Caco-2 (cell line): Measurements from ENCODE around the gene TAS2R3. TPM values are rescaled to one million over a fixed set of nuclear protein-coding genes. Genes with fewer than 3 reads are reported as not detected.

Source experiments
- BruUV-seq: library from RNA; stranded (reverse); fragments of 400-500 nt; replicated peaks from 2 replicates; lab custom pipeline; 2021; lab: Mats Ljungman, UMichigan
- CTCF ChIA-PET: fragments of 300-600 bp; sonication (Branson Sonifier 250); formaldehyde crosslinking; loops from one replicate; lab custom pipeline; 2022; ENCODE audit warnings: antibody characterized with exemption; lab: Charles Lee
- POLR2A ChIA-PET: fragments of 300-600 bp; sonication (Branson Sonifier 250); formaldehyde crosslinking; loops from one replicate; lab custom pipeline; 2022; ENCODE audit warnings: antibody characterized with exemption; lab: Charles Lee
- DNase-seq, 2 experiments: peaks; one replicate each; pipeline versions ENCODE4 v3.0.0 to v3.0.0-alpha.2; 2020 to 2022
- H3K27me3 ChIP-seq: replicated peaks from 2 replicates; pipeline ENCODE4 v1.6.0; 2011; ENCODE audit warnings: low read length; ENCODE audit not compliant: control insufficient read depth, insufficient read depth
- H3K36me3 ChIP-seq: 2 replicates; pipeline ENCODE4 v1.5.1; 2011; ENCODE audit warnings: low read length; ENCODE audit not compliant: control insufficient read depth, insufficient read depth
- H3K4me1 ChIP-seq: fragments of 250-450 bp; sonication (Bioruptor Pico); 2 replicates; pipeline ENCODE4 v1.5.1; 2020; ENCODE audit warnings: mild to moderate bottlenecking
- H3K4me3 ChIP-seq: 2 replicates; pipeline ENCODE4 v1.5.1; 2011; ENCODE audit warnings: low read depth, mild to moderate bottlenecking, control low read depth, low read length
- H3K9me3 ChIP-seq: fragments of 250-450 bp; sonication (Bioruptor Pico); 2 replicates; pipeline ENCODE4 v1.5.1; 2020; ENCODE audit warnings: mild to moderate bottlenecking, moderate library complexity
- H3K27ac Mint-ChIP-seq: one replicate; pipeline ENCODE4 v1.8.0; 2022; ENCODE audit warnings: mixed read lengths; ENCODE audit not compliant: unreplicated experiment
- H3K27me3 Mint-ChIP-seq: one replicate; pipeline ENCODE4 v1.8.0; 2022; ENCODE audit warnings: mixed read lengths; ENCODE audit not compliant: insufficient read depth, unreplicated experiment
- H3K36me3 Mint-ChIP-seq: one replicate; pipeline ENCODE4 v1.8.0; 2022; ENCODE audit warnings: mild to moderate bottlenecking, mixed read lengths; ENCODE audit not compliant: insufficient read depth, unreplicated experiment
- H3K4me1 Mint-ChIP-seq: one replicate; pipeline ENCODE4 v1.8.0; 2022; ENCODE audit warnings: low read depth, mixed read lengths; ENCODE audit not compliant: unreplicated experiment
- H3K4me3 Mint-ChIP-seq: one replicate; pipeline ENCODE4 v1.8.0; 2022; ENCODE audit warnings: mild to moderate bottlenecking, moderate library complexity, mixed read lengths; ENCODE audit not compliant: unreplicated experiment
- H3K9me3 Mint-ChIP-seq: one replicate; pipeline ENCODE4 v1.8.0; 2022; ENCODE audit warnings: mixed read lengths; ENCODE audit not compliant: unreplicated experiment
- intact Hi-C: fragments of 100-400 bp; cut with micrococcal nuclease; formaldehyde crosslinking; loops from one replicate; pipeline ENCODE4 v1.10.0; 2022; ENCODE audit not compliant: unreplicated experiment
- total RNA-seq: library from RNA; stranded (reverse); gene quantifications from 2 replicates; pipeline ENCODE4 v1.2.3, GENCODE V29; 2022
- TF ChIP-seq, protein P1 (sequence below), 2 experiments: fragments of 200-600 bp in 1 of 2; IDR thresholded peaks; 1 replicate in 1 of 2; 2 replicates in 1 of 2; pipeline versions ENCODE4 v1.5.1 to v1.8.0; 2011 to 2022; ENCODE audit warnings: antibody characterized with exemption in 1 of 2, control low read depth in 1 of 2, inconsistent platforms in 1 of 2, low read depth in 1 of 2, low read length in 1 of 2, mild to moderate bottlenecking in 1 of 2, moderate library complexity in 1 of 2; ENCODE audit not compliant: insufficient read depth in 1 of 2, severe bottlenecking in 1 of 2, unreplicated experiment in 1 of 2

TAS2R3 gene
- total RNA-seq, 1 experiment from 2014 or later, result 1.9 TPM

DNA sequence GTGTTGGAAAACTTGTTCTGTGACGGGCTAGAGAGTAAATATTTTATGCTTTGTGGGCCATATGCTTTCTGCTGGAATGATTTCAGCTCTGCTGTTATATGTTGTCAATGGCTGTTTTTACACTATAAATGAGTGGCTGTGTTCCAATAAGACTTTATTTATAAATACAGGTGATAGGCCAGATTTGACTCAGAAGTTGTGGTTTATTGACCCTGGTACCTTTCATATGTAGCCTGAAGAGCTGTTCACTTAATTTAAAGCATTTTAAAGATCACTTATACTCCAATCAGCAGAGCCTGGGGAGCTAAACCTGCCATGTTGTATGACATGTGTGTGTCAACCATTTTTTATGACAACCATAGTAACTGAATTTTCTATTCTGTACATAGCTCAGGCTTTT is 34.9 kb upstream of the TAS2R3 start:
- no peaks in the 10 kb centered on the region for H3K27me3 Mint-ChIP-seq
- ChIA-PET CTCF (no interaction called here), POLR2A (no interaction called here)
- TF ChIP-seq, protein P1, sequence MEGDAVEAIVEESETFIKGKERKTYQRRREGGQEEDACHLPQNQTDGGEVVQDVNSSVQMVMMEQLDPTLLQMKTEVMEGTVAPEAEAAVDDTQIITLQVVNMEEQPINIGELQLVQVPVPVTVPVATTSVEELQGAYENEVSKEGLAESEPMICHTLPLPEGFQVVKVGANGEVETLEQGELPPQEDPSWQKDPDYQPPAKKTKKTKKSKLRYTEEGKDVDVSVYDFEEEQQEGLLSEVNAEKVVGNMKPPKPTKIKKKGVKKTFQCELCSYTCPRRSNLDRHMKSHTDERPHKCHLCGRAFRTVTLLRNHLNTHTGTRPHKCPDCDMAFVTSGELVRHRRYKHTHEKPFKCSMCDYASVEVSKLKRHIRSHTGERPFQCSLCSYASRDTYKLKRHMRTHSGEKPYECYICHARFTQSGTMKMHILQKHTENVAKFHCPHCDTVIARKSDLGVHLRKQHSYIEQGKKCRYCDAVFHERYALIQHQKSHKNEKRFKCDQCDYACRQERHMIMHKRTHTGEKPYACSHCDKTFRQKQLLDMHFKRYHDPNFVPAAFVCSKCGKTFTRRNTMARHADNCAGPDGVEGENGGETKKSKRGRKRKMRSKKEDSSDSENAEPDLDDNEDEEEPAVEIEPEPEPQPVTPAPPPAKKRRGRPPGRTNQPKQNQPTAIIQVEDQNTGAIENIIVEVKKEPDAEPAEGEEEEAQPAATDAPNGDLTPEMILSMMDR (IDR thresholded peaks at IDR 0.05; ENCODE audit: insufficient read depth in 1 of 2, low read depth in 1 of 2, low read length in 1 of 2, severe bottlenecking in 1 of 2, unreplicated experiment in 1 of 2), result no peak
- no peak for DNase-seq
- BruUV-seq, result no TSS peak
- Histone ChIP-seq H3K4me1 (no peaks in the 10 kb centered on the region), H3K9me3 (no peaks in the 10 kb centered on the region), H3K36me3 (no peaks in the 10 kb centered on the region), H3K4me3 (no peak overlapping the region), H3K27me3 (no peaks in the 10 kb centered on the region)
- intact Hi-C loops, result no loop called here
- H3K36me3 Mint-ChIP-seq, result no peaks in the 10 kb centered on the region
- H3K9me3 Mint-ChIP-seq, result no peaks in the 10 kb centered on the region
- no peak overlapping the region for H3K27ac Mint-ChIP-seq
- H3K4me3 Mint-ChIP-seq, result no peak overlapping the region
- H3K4me1 Mint-ChIP-seq, result no peaks in the 10 kb centered on the region

GRCh38 chr7:141731476-141732149 is 32.3 kb upstream of the TAS2R3 start:
- no peaks in the 10 kb centered on the region for H3K27me3 ChIP-seq
- H3K9me3 ChIP-seq, result no peaks in the 10 kb centered on the region
- Mint-ChIP-seq H3K27me3 (no peaks in the 10 kb centered on the region), H3K36me3 (no peaks in the 10 kb centered on the region), H3K9me3 (no peaks in the 10 kb centered on the region), H3K4me3 (no peak overlapping the region), H3K4me1 (no peaks in the 10 kb centered on the region), H3K27ac (no peak overlapping the region)
- no TSS peak for BruUV-seq
- no peak overlapping the region for H3K4me3 ChIP-seq
- POLR2A ChIA-PET, result interaction anchor here (0.6 kb wide), 1 partner anchor 41 kb away, joined by 4 read pairs; no protein-coding TSS in a partner anchor
- no peaks in the 10 kb centered on the region for H3K36me3 ChIP-seq
- TF ChIP-seq, protein P1 (IDR thresholded peaks at IDR 0.05; ENCODE audit: insufficient read depth in 1 of 2, low read depth in 1 of 2, low read length in 1 of 2, severe bottlenecking in 1 of 2, unreplicated experiment in 1 of 2), result no peak
- no peak for DNase-seq
- intact Hi-C loops, result no loop called here
- CTCF ChIA-PET, result interaction anchor here (2.5 kb wide), 1 partner anchor 77 kb away, joined by 12 read pairs; no protein-coding TSS in a partner anchor
- H3K4me1 ChIP-seq, result no peaks in the 10 kb centered on the region

DNA sequence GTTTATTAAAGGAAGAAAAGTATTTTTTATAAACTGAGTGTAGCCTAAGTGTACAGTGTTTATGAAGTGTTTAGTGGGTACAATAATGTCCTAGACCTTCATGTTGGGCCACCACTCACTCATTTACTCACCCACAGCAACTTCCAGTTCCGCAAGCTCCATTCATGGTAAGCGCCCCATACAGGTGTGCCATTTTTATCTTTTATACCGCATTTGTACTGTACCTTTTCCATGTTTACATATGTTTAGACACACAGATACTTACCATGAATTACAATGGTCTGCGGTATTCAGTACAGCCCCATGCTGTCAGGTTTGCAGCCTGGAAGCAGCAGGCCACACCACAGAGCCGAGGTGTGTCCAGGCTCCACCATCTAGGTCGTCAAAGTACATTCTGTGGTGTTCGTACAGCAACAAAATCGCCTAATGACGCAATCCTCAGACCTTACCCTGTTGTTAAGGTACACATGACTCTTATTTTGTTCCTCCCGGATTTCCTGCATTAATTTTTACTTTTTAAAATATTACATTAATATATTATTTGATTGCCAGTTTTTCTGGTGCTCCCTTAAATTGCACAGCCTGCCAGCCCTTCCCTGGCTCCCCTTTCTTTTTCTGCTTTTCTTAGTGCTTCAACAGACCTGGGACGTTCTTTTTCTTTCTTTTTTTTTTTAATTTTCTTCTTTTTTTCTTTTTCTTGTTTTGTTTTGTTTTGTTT is 26.6 kb upstream of the TAS2R3 start:
- peaks cover 1% of the 10 kb centered on the region; the same call in 1 of the 2 replicates for H3K36me3 ChIP-seq
- Mint-ChIP-seq H3K27me3 (no peaks in the 10 kb centered on the region), H3K27ac (peak overlapping the region; percentile 98), H3K4me3 (peak overlapping the region; percentile 87), H3K9me3 (no peaks in the 10 kb centered on the region), H3K4me1 (peaks cover 18% of the 10 kb centered on the region), H3K36me3 (peaks cover 33% of the 10 kb centered on the region)
- H3K9me3 ChIP-seq, result no peaks in the 10 kb centered on the region
- peak overlapping the region; percentile 57 for H3K4me3 ChIP-seq
- TF ChIP-seq, protein P1 (IDR thresholded peaks at IDR 0.05; ENCODE audit: insufficient read depth in 1 of 2, low read depth in 1 of 2, low read length in 1 of 2, severe bottlenecking in 1 of 2, unreplicated experiment in 1 of 2), result no peak
- ChIA-PET POLR2A (interaction anchor here (0.6 to 1.6 kb wide), 7 partner anchors 23 to 87 kb away, joined by 3 to 16 read pairs (median 3); no protein-coding TSS in a partner anchor), CTCF (interaction anchor here (0.5 to 3.9 kb wide), 15 partner anchors 23 to 695 kb away, joined by 3 to 65 read pairs (median 4); no protein-coding TSS in a partner anchor)
- H3K4me1 ChIP-seq, result 0 out of 2 replicates have a peak, but pooled peaks cover 5% of the 10 kb centered on the region
- intact Hi-C loops, result loop anchor here (5.0 kb wide), 1 partner anchor 450 kb away; no protein-coding TSS in a partner anchor
- no peaks in the 10 kb centered on the region for H3K27me3 ChIP-seq
- DNase-seq, result peak; percentile 46 to 51
- TSS peak; percentile 83 for BruUV-seq
